GM21737 (cell line): ENCODE results near the gene MAGEC3.

ENCODE experiments used
- ATAC-seq: cut with Tn5 transposase; IDR thresholded peaks from one replicate; pipeline ENCODE4 v1.9.1; 2021; ENCODE audit warnings: mild to moderate bottlenecking, moderate library complexity; ENCODE audit not compliant: unreplicated experiment

MAGEC3 gene

DNA sequence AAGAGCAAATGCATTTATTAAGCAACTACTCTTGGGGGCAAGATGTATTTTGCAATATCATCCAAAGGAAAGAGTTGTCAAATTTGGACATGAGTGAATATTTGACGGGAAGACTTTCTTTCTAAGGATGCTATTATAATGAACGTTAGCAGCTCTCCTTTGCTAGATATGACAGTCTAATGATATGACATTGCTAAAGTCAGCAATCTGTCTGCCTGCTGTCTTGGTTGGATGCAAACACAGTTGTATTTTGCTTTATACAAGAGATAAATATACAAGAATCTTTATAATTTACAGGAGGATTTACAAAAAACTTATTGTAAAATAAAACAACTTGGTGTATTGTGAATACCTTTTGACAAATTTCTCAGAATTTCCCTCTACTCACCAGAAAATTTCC, 103.1 kb downstream of the MAGEC3 start:
- no peak for ATAC-seq

DNA sequence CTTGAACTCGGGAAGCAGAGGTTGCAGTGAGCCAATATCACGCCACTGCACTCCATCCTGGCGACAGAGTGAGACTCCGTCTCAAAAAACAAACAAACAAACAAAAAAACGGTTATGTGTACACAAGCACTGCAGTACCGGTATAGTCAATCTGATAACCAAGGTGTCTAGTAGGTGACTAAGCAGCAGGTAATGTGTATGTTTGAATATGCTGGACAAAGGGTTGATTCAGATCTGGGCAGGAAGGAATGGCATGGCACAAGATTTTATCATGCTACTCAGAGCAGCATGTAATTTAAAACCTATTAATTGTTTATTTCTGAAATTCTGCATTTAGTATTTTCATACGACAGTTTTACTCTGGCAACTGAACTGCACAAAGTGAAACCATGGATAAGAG, 107.3 kb downstream of the MAGEC3 start:
- no peak for ATAC-seq

DNA sequence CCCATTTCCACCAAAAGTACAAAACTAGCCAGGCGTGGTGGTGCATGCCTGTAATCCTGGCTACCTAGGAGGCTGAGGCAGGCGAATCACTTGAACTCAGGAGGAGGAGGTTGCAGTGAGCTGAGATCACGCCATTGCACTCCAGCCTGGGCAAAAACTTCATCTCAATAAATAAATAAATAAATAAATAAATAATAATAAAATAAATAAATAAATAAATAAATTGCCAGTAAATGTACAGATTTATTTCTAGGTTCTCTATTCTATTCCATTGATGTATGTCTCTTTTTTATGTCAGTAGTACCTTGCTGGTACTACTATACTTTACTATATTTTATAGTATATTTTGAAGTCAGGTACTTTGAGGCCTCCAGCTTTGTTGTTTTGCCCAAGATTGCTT, 109.2 kb downstream of the MAGEC3 start:
- ATAC-seq = no peak
